Measurements from ENCODE around the gene SH2D3C. TPM values are rescaled to one million over a fixed set of nuclear protein-coding genes. Genes with fewer than 3 reads are reported as not detected.

SH2D3C gene
- total and polyA plus RNA-seq, 5 donors from 2014 or later, result 17.7 to 39.3 (median 24.2) TPM

- no peak overlapping the region for H3K27ac Mint-ChIP-seq
- H3K4me1 Mint-ChIP-seq, result peaks cover 0 to 29% (median 9%) of the 10 kb centered on the region in 4 donors
- DNase-seq, result no peak
- no peaks in the 10 kb centered on the region for H3K36me3 Mint-ChIP-seq
- Histone ChIP-seq H3K36me3 (ENCODE audit: control insufficient read depth, insufficient read depth, low read length) (no peaks in the 10 kb centered on the region), H3K27ac (ENCODE audit: insufficient read depth, low read length, poor library complexity, severe bottlenecking) (no peak overlapping the region), H3K4me3 (ENCODE audit: low read depth, low read length) (no peak overlapping the region), H3K27me3 (ENCODE audit: control insufficient read depth, insufficient read depth, low read length) (no peaks in the 10 kb centered on the region), H3K4me1 (ENCODE audit: control insufficient read depth, insufficient read depth, low read length, poor library complexity, severe bottlenecking) (peaks cover 9% of the 10 kb centered on the region), H3K9me3 (ENCODE audit: control insufficient read depth in 2 of 2, low read length in 2 of 2) (no peaks in the 10 kb centered on the region)
- ATAC-seq (ENCODE audit: low read depth in 2 of 2), result no peak
- H3K9me3 Mint-ChIP-seq, result no peaks in the 10 kb centered on the region
- H3K27me3 Mint-ChIP-seq, result no peaks in the 10 kb centered on the region
- peak overlapping the region in 1 of 4 donors; percentile 54 for H3K4me3 Mint-ChIP-seq
These were observed 56.3 kb downstream of the SH2D3C start for GRCh38 chr9:127722055-127722745.

- no peak for ATAC-seq (ENCODE audit: low read depth in 2 of 2)
- H3K4me1 Mint-ChIP-seq, result peaks cover 0 to 29% (median 9%) of the 10 kb centered on the region in 4 donors
- H3K27ac ChIP-seq (ENCODE audit: insufficient read depth, low read length, poor library complexity, severe bottlenecking), result no peak overlapping the region
These were observed 57.1 kb downstream of the SH2D3C start for GRCh38 chr9:127721391-127721821.

GRCh38 chr9:127720865-127721227 is 57.6 kb downstream of the SH2D3C start:
- Histone ChIP-seq H3K27ac (ENCODE audit: insufficient read depth, low read length, poor library complexity, severe bottlenecking) (no peak overlapping the region), H3K9me3 (ENCODE audit: control insufficient read depth in 2 of 2, low read length in 2 of 2) (no peaks in the 10 kb centered on the region), H3K36me3 (ENCODE audit: control insufficient read depth, insufficient read depth, low read length) (no peaks in the 10 kb centered on the region), H3K4me3 (ENCODE audit: low read depth, low read length) (no peak overlapping the region), H3K27me3 (ENCODE audit: control insufficient read depth, insufficient read depth, low read length) (no peaks in the 10 kb centered on the region), H3K4me1 (ENCODE audit: control insufficient read depth, insufficient read depth, low read length, poor library complexity, severe bottlenecking) (peaks cover 14% of the 10 kb centered on the region)
- Mint-ChIP-seq H3K27ac (peak overlapping the region in 1 of 3 donors; percentile 88), H3K36me3 (no peaks in the 10 kb centered on the region), H3K27me3 (no peaks in the 10 kb centered on the region), H3K4me3 (no peak overlapping the region), H3K4me1 (peaks cover 0 to 34% (median 13%) of the 10 kb centered on the region in 4 donors), H3K9me3 (no peaks in the 10 kb centered on the region)
- ATAC-seq (ENCODE audit: low read depth in 2 of 2) (no peak), DNase-seq (no peak)

More at GRCh38 chr9:127721391-127721821, 57.1 kb downstream of the SH2D3C start:
- Histone ChIP-seq H3K4me3 (ENCODE audit: low read depth, low read length) (no peak overlapping the region), H3K36me3 (ENCODE audit: control insufficient read depth, insufficient read depth, low read length) (no peaks in the 10 kb centered on the region), H3K27me3 (ENCODE audit: control insufficient read depth, insufficient read depth, low read length) (no peaks in the 10 kb centered on the region), H3K9me3 (ENCODE audit: control insufficient read depth in 2 of 2, low read length in 2 of 2) (no peaks in the 10 kb centered on the region), H3K4me1 (ENCODE audit: control insufficient read depth, insufficient read depth, low read length, poor library complexity, severe bottlenecking) (peaks cover 9% of the 10 kb centered on the region)
- Mint-ChIP-seq H3K9me3 (no peaks in the 10 kb centered on the region), H3K27ac (peak overlapping the region in 1 of 3 donors; percentile 88), H3K36me3 (no peaks in the 10 kb centered on the region), H3K4me3 (peak overlapping the region in 1 of 4 donors; percentile 54), H3K27me3 (no peaks in the 10 kb centered on the region)
- DNase-seq, result no peak

- H3K9me3 ChIP-seq (ENCODE audit: control insufficient read depth in 2 of 2, low read length in 2 of 2), result no peaks in the 10 kb centered on the region
- peak overlapping the region; percentile 9 for H3K27ac ChIP-seq (ENCODE audit: insufficient read depth, low read length, poor library complexity, severe bottlenecking)
- no peak for ATAC-seq (ENCODE audit: low read depth in 2 of 2)
- no peak overlapping the region for H3K4me3 ChIP-seq (ENCODE audit: low read depth, low read length)
- H3K36me3 ChIP-seq (ENCODE audit: control insufficient read depth, insufficient read depth, low read length), result no peaks in the 10 kb centered on the region
- peaks cover 15% of the 10 kb centered on the region for H3K4me1 ChIP-seq (ENCODE audit: control insufficient read depth, insufficient read depth, low read length, poor library complexity, severe bottlenecking)
- peak in 1 of 3 donors; percentile 70 for DNase-seq
- H3K27me3 ChIP-seq (ENCODE audit: control insufficient read depth, insufficient read depth, low read length), result no peaks in the 10 kb centered on the region
- Mint-ChIP-seq H3K27ac (peak overlapping the region; percentile 12 to 93 (median 91)), H3K36me3 (no peaks in the 10 kb centered on the region), H3K4me3 (peak overlapping the region; percentile 10 to 84 (median 74)), H3K4me1 (peaks cover 0 to 38% (median 16%) of the 10 kb centered on the region in 4 donors), H3K9me3 (no peaks in the 10 kb centered on the region), H3K27me3 (peaks cover 6% of the 10 kb centered on the region)
These were observed 58.2 kb downstream of the SH2D3C start for GRCh38 chr9:127720031-127720864.

GRCh38 chr9:127717766-127718165 is 60.7 kb downstream of the SH2D3C start:
- no peak for ATAC-seq (ENCODE audit: low read depth in 2 of 2)

GRCh38 chr9:127716412-127716811 is 62.1 kb downstream of the SH2D3C start:
- peak overlapping the region; percentile 86 to 99 (median 98) for H3K4me3 Mint-ChIP-seq
- DNase-seq, result no peak

More at GRCh38 chr9:127717766-127718165, 60.7 kb downstream of the SH2D3C start:
- H3K4me1 Mint-ChIP-seq, result peaks cover 0 to 45% (median 18%) of the 10 kb centered on the region in 4 donors
- Histone ChIP-seq H3K27me3 (ENCODE audit: control insufficient read depth, insufficient read depth, low read length) (no peaks in the 10 kb centered on the region), H3K4me3 (ENCODE audit: low read depth, low read length) (no peak overlapping the region), H3K27ac (ENCODE audit: insufficient read depth, low read length, poor library complexity, severe bottlenecking) (no peak overlapping the region), H3K4me1 (ENCODE audit: control insufficient read depth, insufficient read depth, low read length, poor library complexity, severe bottlenecking) (peaks cover 21% of the 10 kb centered on the region), H3K36me3 (ENCODE audit: control insufficient read depth, insufficient read depth, low read length) (no peaks in the 10 kb centered on the region), H3K9me3 (ENCODE audit: control insufficient read depth in 2 of 2, low read length in 2 of 2) (no peaks in the 10 kb centered on the region)
- peak overlapping the region in 3 of 4 donors; percentile 41 to 54 (median 48) for H3K4me3 Mint-ChIP-seq
- H3K27me3 Mint-ChIP-seq, result peaks cover 7% of the 10 kb centered on the region
- H3K27ac Mint-ChIP-seq, result peak overlapping the region in 1 of 3 donors; percentile 74
- peaks cover 0 to 1% (median 0%) of the 10 kb centered on the region in 7 donors for H3K9me3 Mint-ChIP-seq
- no peaks in the 10 kb centered on the region for H3K36me3 Mint-ChIP-seq
- DNase-seq, result no peak

GRCh38 chr9:127715470-127716337 is 62.8 kb downstream of the SH2D3C start, which contains the start of the genes PTRH1 and TTC16:
Gene PTRH1, minus strand, starts transcription at chr9:127715663. Its CDS starts 24 bp downstream, at chr9:127715639.
Gene TTC16, plus strand, starts transcription at chr9:127716079. Its CDS starts 67 bp downstream, at chr9:127716146.
- ATAC-seq (ENCODE audit: low read depth in 2 of 2), result peak; percentile 94 to 95
- Histone ChIP-seq H3K4me1 (ENCODE audit: control insufficient read depth, insufficient read depth, low read length, poor library complexity, severe bottlenecking) (peaks cover 28% of the 10 kb centered on the region), H3K4me3 (ENCODE audit: low read depth, low read length) (peak within 1 kb of the TSS; percentile 79), H3K9me3 (ENCODE audit: control insufficient read depth in 2 of 2, low read length in 2 of 2) (no peaks in the 10 kb centered on the region), H3K36me3 (ENCODE audit: control insufficient read depth, insufficient read depth, low read length) (no peaks in the 10 kb centered on the region), H3K27ac (ENCODE audit: insufficient read depth, low read length, poor library complexity, severe bottlenecking) (peak within 1 kb of the TSS; percentile 81), H3K27me3 (ENCODE audit: control insufficient read depth, insufficient read depth, low read length) (no peaks in the 10 kb centered on the region)
- H3K9me3 Mint-ChIP-seq, result peaks cover 0 to 1% (median 0%) of the 10 kb centered on the region in 7 donors
- DNase-seq, result peak; percentile 97
- H3K27ac Mint-ChIP-seq, result peak within 1 kb of the TSS; percentile 71 to 99 (median 96)
- peaks cover 7% of the 10 kb centered on the region for H3K27me3 Mint-ChIP-seq
- no peaks in the 10 kb centered on the region for H3K36me3 Mint-ChIP-seq
- H3K4me1 Mint-ChIP-seq, result peaks cover 0 to 49% (median 20%) of the 10 kb centered on the region in 4 donors
- peak within 1 kb of the TSS; percentile 86 to 99 (median 98) for H3K4me3 Mint-ChIP-seq

More at GRCh38 chr9:127716412-127716811, 62.1 kb downstream of the SH2D3C start:
- no peaks in the 10 kb centered on the region for H3K36me3 ChIP-seq (ENCODE audit: control insufficient read depth, insufficient read depth, low read length)
- Mint-ChIP-seq H3K9me3 (peaks cover 0 to 1% (median 0%) of the 10 kb centered on the region in 7 donors), H3K27me3 (peaks cover 7% of the 10 kb centered on the region), H3K36me3 (no peaks in the 10 kb centered on the region), H3K27ac (peak overlapping the region; percentile 71 to 99 (median 96)), H3K4me1 (peaks cover 0 to 47% (median 18%) of the 10 kb centered on the region in 4 donors)
- no peak overlapping the region for H3K4me3 ChIP-seq (ENCODE audit: low read depth, low read length)
- no peaks in the 10 kb centered on the region for H3K9me3 ChIP-seq (ENCODE audit: control insufficient read depth in 2 of 2, low read length in 2 of 2)
- no peak for ATAC-seq (ENCODE audit: low read depth in 2 of 2)
- H3K27me3 ChIP-seq (ENCODE audit: control insufficient read depth, insufficient read depth, low read length), result no peaks in the 10 kb centered on the region
- peaks cover 21% of the 10 kb centered on the region for H3K4me1 ChIP-seq (ENCODE audit: control insufficient read depth, insufficient read depth, low read length, poor library complexity, severe bottlenecking)
- peak overlapping the region; percentile 81 for H3K27ac ChIP-seq (ENCODE audit: insufficient read depth, low read length, poor library complexity, severe bottlenecking)

All from CD4-positive, CD25-positive, alpha-beta regulatory T cell (primary cell).